CD4-positive, alpha-beta T cell treated with Interleukin-17A for 4 hours (primary cell): ENCODE data around the gene PRKCZ.
A peak's percentile ranks its signal among the peaks of the same experiment; 100 is the strongest.

Experiments used
- DNase-seq: peaks from one replicate; pipeline ENCODE4 v3.0.0-alpha.2; 2020; ENCODE audit warnings: mixed read lengths

The PRKCZ gene

DNA sequence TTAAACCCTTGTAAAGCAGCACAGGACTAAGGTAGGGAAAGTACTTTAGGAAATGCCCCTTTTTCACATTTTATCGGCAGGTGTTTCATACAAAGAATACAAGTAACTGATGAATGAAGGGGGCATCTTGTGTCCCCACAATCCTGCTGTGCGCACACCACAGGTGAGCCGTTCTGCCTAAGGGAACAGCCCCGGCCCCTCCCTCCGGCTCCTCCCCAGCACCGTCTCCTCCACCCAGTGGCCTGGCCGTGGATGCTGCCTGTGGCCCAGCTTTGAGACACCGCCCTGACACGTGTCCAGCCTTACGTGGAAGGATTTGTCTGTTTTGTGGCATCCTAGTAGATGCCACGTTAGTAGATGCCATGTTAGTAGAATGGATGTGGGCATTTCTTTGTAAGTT, 131.5 kb downstream of the PRKCZ start:
- no peak for DNase-seq

DNA sequence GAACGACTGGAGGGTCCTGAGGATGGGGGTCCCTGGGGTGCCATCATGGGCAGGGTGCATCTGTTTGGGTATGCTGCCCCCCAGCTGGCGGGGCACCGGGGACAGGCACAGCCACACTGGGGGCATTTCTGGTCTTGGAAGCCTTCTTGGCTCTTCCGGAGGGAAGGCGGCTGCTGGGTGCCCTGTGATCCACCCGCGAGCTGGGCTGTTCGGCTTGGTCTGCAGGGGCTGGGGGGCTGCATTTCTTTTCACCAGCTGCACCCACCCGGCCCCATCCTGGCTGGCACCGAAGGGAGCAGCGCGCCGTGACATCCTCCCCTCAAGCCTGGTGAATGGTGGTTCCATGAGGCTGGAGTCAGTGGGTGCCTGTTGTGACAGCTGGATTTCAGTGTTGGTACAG, 132.2 kb downstream of the PRKCZ start:
- DNase-seq, result no peak

DNA sequence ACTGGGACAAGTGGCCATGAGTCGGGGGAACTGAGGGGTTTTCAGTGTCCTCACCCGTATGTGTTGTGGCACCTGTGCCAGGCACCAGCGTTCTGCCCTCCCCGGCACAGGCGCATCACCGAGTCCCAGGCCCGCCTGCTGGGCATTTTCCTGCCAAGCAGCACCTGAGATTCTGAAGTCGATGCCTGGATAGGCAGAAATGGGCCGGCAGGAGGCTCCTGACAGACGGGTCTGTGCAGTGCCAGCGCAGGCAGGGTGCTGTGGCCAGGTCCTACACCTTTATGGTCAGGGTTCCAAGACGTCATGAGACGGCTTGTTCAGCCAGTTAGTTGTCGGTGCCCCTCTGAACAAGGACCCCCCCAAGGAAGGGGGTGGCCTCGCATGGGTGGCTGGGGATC, 133.7 kb downstream of the PRKCZ start:
- no peak for DNase-seq

DNA sequence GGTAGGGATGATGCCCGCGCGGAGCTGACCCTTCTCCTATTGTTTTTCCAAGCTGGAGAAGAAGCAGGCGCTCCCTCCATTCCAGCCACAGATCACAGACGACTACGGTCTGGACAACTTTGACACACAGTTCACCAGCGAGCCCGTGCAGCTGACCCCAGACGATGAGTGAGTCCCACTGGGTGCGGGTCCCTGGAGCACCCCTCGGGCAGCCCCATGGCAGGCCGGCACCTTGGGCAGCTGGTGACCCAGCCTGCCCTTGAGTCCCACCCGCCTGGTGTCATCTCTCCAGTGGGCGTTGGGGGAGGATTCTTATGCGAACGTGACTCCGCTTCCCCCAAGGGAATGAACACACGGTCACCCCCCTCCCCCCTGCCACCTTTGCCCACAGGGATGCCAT, 134.3 kb downstream of the PRKCZ start:
- no peak for DNase-seq

DNA sequence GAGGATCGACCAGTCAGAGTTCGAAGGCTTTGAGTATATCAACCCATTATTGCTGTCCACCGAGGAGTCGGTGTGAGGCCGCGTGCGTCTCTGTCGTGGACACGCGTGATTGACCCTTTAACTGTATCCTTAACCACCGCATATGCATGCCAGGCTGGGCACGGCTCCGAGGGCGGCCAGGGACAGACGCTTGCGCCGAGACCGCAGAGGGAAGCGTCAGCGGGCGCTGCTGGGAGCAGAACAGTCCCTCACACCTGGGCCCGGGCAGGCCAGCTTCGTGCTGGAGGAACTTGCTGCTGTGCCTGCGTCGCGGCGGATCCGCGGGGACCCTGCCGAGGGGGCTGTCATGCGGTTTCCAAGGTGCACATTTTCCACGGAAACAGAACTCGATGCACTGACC, 134.7 kb downstream of the PRKCZ start:
- DNase-seq, result no peak

DNA sequence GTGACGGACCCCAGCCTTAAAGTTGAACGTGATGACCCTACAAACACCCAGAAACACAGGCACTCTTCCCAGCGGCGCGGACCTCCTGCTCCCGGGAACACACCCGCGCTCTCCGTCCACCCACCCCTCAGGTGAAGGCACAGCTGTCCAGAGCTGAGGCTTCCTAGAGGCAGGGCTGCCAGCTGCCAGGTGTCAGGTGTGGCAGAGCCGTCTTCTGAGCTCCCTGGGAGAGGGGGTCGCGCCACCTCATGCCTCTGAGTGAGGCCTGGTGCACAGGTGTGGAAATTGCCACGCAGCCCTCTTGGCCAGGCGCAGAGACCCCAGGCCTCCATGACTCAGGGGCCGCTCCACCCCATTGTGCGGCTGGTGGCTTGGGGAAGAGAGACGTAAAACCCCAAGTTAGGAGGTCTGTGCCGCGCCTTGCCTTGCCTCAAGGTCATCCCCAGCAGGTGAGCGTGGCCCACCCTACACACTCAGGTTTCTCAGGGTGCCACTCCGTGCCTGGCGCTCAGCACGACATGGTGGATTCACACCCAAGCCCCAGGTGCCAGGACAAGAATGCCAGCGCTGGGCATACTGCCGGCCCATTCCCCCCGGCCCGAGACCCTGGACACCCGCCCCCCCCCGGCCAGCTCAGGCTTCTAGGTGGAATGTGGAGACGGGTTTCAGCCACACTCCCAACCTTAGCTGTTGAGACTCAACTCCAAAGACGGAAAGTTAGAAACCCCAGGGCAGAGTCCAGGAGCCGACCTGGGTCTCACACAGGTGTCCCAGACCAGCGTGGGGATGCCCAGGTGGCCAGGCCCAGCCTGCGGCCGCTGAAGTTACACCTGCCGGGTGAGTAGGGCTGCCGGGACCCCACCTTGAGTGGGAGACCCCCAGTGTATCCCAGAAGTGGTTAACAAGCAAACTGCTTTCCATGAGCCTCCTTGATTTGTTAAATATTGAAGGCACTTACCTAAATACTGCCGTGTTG, 136.0 kb downstream of the PRKCZ start:
- DNase-seq, result no peak

DNA sequence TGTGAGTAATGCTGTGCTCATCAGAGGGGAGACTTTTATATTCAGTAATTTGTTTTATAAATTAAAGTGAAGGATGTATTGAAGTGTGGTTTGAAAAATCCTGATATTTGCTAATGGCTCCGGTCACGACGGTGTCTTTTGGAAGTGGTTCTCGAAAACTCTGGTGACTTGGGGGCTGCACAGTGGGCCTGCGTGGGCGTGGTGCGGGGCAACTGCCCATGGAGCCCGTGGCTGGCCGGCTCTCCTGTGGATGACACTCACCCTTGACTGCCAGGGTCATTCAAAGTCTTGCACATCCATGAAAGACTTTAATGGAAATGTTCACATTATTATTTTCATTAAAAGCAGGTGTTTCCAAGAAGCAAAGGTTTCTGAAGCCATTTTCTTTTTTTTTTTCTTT, 136.7 kb downstream of the PRKCZ start:
- no peak for DNase-seq

DNA sequence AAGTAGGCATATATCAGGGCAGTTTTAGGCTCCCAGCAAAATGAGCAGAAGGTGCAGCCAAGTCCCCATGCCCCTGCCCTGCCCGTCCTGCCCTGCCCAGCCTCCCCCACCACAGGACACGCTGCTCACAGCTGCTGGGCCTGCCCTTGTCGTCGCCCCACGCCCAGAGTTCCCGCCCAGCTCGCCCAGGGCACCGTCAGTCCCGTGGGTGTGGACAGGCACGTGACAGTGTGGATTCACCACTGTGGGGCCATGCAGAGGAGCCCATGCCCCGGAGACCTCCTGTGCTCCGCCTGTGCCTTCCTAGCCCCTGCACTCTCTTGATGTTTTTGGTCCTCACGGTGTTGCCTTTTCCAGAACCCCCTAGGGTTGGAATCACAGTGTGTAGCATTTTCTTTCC, 137.4 kb downstream of the PRKCZ start:
- no peak for DNase-seq

DNA sequence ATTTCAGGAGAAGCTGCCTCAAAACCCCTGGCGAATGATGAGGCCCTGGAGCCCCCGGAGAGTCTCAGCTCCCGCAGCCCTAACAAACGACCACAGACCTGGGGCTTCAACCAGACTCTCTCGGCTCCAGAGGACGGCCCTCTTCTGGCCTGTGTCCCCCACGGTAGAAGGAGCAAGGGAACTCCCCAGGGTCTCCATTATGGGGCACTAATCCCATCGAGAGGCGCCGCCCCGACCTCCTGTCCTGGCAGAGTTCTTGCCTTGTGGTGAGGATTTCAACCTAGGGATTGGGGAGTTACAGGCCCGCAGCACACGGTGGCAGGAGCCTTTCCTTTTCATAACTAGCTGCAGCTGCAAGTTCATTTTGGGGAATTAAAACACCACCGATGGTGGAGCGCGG, 138.1 kb downstream of the PRKCZ start:
- DNase-seq, result no peak

DNA sequence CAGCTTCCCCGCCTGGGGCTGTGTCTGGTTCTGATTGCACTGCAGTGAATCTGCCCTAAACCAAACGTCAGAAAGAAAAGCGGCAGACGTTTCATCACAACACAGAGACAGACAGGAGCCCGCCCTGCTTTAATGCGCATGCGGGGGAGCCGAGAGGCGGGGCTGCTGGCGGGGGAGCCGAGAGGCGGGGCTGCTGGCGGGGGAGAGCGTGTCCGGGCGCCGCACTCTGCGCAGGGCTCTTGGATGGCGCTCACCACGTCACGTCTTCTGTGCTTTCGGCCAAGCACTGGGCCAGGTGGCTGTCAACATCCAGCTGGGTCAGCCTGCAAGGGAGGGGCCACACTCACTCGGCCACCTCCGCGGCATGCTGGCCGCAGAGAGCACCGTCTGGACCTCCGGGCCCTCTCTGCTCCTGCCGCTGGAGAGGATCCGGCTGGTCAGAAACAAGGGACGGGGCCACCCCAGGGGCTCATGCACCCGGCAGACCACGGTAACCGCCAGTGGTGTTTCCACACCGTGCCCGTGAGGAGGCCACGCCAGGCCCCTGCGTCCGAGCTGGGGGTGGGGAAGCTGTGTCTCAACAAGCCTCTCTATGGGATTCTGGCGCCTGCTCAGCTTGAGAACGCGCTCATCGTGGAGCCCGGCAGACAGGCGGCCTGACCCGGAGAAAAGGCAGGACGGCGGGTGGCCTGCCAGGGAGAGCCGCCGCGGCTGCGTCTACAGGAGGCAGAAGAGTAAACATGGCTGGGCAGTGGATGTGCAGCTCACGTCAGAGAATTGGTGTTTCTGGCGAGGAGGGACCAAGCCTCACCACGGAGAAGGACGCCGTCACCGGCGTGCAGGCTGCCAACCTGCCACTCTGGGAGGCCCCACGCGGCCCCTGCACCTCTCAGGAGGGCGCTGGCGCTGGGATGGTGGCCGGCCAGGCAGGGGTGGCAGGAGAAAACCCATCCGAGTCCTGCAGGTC, 139.5 kb downstream of the PRKCZ start:
- peak; percentile 95 for DNase-seq

DNA sequence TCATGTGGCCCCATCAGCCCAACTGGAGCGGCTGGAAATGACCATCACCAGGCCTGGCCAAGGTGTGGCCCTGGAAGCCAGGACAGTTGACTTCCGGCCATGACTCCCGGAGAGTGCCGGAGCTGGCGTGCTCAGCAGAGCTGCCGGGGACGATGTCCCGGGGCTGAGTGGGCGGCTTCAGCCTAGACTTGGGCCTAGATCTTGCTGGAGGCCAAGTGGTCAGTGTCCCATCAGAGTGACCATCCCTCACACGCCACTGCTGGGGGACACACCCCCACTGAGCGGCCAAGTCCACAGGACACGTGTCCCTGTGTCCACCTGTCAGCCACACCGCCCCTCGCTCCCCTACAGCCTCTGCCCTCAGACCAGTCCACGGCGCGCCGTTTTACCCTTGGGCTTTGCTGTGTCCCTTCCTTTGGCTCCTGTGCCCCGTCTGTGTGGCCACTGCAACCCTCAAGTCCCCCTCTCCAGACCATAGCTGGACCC, 140.3 kb downstream of the PRKCZ start:
- no peak for DNase-seq

DNA sequence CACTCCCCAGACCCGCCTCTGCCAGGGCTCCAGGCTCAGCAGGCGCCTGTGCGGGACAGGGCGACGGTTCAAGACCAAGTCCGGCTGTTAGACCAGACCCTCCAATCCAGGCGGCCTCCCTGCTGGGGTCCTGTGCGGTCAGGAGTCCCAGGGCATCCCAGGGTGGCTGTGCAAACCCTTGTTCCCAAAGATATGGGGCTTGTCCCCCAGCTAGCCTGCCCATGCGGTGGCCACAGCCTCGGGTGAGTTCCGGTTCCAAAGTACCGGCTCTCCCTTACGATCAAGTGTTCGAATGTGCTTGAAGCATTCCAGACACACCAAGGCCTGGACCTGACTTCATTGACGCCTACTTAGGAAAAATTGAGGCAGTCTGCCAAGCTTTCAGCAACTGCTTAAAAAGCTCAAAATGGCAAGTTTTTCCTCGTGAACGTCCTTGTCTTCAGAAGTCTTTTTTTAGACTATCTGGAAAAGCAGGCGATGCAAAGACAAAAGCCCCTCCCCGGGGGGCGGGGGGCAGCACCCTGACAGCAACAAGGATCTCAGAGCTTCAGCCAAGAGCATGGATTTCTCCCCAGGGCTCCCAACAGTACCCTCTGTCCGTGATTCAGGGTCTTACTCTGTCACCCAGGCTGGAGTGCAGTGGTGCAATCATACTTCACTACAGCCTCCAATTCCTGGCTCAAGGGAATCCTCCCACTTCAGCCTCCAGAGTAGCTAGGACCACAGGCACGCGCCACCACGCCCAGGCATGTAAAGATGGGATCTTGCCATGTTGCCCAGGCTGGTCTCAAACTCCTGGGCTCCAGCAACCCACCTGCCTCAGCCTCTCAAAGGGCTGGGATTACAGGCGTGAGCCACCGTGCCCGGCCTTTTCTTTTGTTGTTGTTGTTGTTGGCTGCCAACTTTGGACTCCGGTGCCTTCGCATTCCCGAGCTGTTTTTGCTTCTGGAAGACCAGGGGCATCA, 142.1 kb downstream of the PRKCZ start:
- no peak for DNase-seq

DNA sequence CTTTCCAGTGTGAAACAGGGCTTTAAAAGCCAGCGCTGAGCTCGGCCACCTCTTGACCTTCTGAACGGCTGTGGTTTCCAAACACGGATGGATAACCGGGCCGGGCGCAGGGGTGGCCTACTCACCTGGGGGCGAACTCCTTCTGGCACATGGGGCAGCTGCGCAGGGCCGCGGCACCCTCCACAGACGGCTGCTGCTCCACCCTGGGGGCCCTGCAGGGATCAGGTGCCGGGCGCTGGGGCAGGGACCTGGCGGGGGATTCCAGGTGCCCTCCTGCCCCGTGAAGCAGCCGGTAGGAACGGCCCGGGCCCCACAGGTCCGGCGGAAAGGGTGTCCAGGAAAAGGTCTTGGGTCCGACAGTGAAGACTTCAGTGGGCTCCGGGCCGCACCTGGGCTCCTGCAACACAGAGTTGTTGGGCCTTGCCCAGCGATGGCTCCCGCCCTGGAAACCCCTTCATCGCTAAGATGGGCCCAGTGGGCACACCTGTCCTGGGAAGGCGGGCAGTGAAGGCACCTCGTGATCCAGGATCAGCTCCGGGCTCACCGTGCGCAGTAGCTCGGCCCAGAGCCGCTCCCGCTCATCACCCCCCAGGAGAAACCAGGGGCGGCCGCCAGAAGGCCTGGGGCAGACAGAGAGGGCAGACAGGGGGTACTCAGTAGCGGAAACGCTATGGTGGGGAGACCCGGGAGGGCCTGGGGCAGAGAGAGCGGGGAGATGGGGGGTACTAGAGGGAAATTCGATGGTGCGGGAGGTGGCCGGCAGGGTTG, 143.5 kb downstream of the PRKCZ start:
- DNase-seq, result no peak

DNA sequence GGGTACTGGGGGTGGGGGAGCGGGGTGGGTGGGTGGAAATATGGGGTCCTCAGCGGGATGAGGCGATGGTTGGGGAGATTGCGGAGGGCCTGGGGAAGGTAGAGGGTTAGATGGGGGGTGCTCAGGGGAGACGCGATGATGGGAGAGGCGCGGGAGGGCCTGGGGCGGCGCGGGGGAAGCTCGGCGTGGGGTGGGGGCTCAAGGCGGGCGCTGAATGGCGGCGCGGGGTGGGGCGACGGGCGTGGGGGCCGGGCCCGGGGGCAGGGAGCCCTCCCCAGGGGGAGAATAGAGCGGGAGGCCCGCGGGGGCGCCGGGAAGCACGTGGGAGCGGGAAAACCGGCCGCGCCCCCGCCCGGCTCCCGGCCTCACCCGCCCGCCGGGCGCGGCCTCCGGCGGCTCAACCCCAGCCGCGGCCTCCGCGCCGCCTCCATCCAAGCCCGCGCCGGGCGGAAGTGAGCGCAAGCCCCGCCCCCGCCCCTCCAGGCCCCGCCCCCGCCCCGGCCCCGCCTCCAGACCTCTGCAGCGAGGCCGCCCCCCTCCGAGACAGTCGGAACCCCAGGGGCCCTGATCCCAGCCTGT, 144.2 kb downstream of the PRKCZ start, which contains the start of gene FAAP20:
FAAP20 (minus strand) TSS at position 454 of the 579 bp plus-strand sequence; CDS start at position 431, 23 bp downstream.
- peak; percentile 89 for DNase-seq

DNA sequence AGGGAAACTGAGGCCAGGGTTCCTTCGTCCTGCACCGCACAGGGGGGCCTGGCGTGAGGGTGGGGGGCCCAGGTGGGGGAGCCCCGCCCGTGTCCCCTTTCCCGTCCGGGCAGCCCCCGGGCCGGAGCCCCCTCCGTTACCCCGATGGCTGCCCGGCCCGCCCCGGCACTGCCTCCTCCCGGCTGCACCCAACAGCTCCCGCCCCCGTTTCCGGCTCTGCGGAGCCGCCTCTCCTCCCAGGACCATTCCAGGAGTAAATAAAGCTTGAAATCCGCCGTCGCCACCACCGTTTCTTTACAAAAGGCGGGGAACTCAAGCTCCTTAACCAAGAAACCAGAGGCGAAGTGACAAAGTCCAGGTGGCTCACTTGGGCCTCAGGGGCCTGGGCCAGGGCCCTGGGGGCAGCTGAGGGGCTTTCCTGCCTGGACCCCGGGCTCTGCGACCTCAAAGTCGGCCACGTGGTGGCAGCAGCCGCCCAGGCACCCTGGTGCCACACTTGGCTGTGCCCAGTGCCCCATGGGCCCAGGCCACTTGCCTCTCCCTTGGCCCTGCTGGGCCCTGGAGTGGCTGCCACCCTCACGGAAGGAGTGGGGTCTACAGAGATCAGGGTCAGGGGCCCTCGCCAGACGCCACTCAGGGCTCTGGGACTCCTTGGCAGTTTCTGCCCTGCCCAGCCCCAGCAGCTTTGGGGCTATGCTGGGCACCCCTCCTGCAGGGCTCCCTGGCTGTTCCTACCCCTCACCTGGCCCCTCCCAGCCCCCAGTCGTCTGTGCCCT, 144.9 kb downstream of the PRKCZ start:
- peak; percentile 92 for DNase-seq

DNA sequence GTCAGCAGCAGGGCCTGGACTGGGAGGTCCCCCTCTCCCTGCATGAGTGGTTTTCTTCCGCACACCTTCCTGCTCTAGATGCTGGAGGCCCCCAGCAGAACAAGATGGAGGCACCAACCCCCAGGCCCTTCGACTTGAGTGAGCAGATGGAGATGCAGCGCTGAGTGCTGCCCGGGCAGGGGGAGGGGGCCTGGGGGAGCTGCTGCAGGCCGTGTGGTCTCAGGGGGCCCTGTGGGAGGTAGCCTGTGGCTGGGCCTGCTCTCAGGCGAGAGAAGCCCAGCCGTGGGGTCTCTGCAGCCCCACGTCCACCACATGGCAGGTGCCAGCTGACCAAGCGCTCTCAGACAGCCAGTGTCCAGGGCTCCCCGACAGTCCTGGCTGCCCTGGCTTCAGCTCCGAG, 145.6 kb downstream of the PRKCZ start:
- DNase-seq, result no peak

DNA sequence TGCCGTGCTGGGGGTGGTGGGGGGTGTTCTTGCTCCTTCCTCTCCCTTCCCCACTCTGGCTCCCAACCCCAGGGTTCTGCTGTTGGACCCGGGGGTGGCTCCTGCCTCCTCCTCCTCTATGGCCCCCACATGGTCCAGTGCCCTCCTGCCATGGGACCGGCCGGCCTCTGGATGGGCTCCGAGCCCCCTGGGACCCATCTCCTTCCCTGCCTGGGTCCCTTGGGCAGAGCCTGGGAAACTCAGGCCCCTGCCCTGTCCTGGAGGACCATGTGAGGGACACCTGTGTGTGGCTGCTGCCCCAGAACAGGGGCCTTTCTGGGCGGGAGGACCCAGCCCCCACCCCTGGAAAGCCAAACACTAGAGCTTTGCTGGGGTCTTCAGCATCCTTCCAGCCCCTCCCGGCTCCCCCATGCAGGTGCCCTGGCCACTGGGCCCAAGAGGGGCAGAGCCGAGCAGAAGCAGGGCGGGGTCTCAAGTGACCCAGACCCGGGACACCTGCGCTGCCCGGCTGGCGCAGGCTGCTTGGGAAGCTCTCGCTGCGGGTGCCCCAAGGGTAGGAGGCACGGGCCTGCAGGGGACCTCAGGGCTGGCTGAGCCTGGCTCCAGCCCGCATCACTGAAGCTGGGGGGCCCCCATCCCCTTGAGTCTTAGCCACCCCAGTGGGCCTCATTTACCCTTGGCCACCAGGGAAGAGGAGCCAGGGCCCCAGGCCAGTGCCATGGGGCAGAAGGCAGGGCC, 146.9 kb downstream of the PRKCZ start:
- no peak for DNase-seq

DNA sequence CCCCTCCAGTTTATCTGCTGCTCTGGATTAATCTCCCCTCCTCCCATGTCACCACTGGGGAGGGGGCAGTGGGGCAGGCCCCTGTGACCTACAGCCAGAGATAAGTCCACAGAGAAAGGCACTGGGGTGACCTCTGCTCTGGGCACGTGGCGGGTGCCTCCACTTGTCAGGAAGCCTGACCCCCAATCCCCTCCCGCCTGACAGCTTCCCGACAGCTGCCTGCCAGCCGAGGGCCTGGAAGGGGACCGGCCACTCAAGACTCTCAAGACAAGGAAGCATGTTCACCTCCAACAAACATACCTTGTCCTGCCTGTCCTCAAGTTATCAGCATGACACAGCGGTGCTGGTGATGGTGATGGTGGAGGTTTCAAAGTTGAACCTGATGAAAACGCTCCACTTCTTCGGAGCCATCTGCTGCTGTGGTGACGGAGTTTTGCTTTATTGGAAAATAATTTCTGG, 147.5 kb downstream of the PRKCZ start:
- no peak for DNase-seq

DNA sequence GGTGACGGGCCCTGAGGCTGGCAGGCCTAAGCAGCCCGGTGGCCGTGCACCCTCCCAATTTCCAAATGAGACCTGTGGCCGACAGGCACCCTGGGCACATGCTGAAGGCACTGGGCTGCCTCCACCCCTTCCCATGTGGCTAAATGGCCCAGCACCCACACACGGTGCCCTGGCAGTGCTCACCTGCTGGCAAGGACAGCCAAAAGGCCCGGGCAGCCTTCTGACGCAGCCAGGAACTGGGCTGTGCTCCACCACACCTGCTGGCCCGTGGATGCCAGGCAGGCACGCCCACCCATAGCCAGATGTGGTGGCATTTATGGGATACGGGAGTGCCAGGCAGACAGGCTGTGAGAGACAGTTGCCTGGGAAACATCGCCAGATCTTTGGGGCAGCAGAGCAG, 148.4 kb downstream of the PRKCZ start:
- no peak for DNase-seq
